ENCODE data around the gene ZFHX3.

Gene ZFHX3

GRCh38 chr16:73067671-73068540 is 20.0 kb upstream of the ZFHX3 start:
- DNase-seq: no peak

GRCh38 chr16:73066927-73067670 is 19.2 kb upstream of the ZFHX3 start:
- no peak for DNase-seq

GRCh38 chr16:73066331-73066926 is 18.5 kb upstream of the ZFHX3 start:
- DNase-seq: no peak

GRCh38 chr16:73065632-73066330 is 17.9 kb upstream of the ZFHX3 start:
- no peak for DNase-seq

GRCh38 chr16:73064994-73065545 is 17.1 kb upstream of the ZFHX3 start:
- DNase-seq: no peak

- no peak for DNase-seq
These were observed 16.5 kb upstream of the ZFHX3 start for GRCh38 chr16:73064212-73064993.

- no peak for DNase-seq
These were observed 15.9 kb upstream of the ZFHX3 start for GRCh38 chr16:73063854-73064211.

- no peak for DNase-seq
These were observed 15.1 kb upstream of the ZFHX3 start for GRCh38 chr16:73062743-73063733.

GRCh38 chr16:73062001-73062616 is 14.2 kb upstream of the ZFHX3 start:
- no peak for DNase-seq

- no peak for DNase-seq
These were observed 13.1 kb upstream of the ZFHX3 start for GRCh38 chr16:73060892-73061490.

GRCh38 chr16:73059779-73060615 is 12.1 kb upstream of the ZFHX3 start:
- DNase-seq: no peak

- DNase-seq: no peak
These were observed 10.9 kb upstream of the ZFHX3 start for GRCh38 chr16:73058616-73059409.

- DNase-seq: peak; percentile 5
These were observed 10.3 kb upstream of the ZFHX3 start for GRCh38 chr16:73058221-73058615.

GRCh38 chr16:73057291-73058210 is 9.6 kb upstream of the ZFHX3 start:
- DNase-seq: no peak

GRCh38 chr16:73056921-73057290 is 9.0 kb upstream of the ZFHX3 start:
- DNase-seq: no peak

GRCh38 chr16:73056448-73056847 is 8.5 kb upstream of the ZFHX3 start:
- no peak for DNase-seq
